ENCODE data around the gene KCTD11.

Gene KCTD11

GRCh38 chr17:7369825-7370224 is 17.9 kb downstream of the KCTD11 start:
- no peak for DNase-seq (ENCODE audit: low spot score)
- in situ Hi-C loops (cut with MboI; ENCODE audit: low pct_unique_long_range_greater_than_20kb, low sequenced_read_pairs, unreplicated experiment), result loop anchor here (25.0 kb wide), 1 partner anchor 192 kb away; the partner anchor contains the start of genes SENP3 and TNFSF13
- TF ChIP-seq, protein P1, sequence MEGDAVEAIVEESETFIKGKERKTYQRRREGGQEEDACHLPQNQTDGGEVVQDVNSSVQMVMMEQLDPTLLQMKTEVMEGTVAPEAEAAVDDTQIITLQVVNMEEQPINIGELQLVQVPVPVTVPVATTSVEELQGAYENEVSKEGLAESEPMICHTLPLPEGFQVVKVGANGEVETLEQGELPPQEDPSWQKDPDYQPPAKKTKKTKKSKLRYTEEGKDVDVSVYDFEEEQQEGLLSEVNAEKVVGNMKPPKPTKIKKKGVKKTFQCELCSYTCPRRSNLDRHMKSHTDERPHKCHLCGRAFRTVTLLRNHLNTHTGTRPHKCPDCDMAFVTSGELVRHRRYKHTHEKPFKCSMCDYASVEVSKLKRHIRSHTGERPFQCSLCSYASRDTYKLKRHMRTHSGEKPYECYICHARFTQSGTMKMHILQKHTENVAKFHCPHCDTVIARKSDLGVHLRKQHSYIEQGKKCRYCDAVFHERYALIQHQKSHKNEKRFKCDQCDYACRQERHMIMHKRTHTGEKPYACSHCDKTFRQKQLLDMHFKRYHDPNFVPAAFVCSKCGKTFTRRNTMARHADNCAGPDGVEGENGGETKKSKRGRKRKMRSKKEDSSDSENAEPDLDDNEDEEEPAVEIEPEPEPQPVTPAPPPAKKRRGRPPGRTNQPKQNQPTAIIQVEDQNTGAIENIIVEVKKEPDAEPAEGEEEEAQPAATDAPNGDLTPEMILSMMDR (IDR thresholded peaks at IDR 0.05; ENCODE audit: extremely low read depth, insufficient read depth, missing control alignments), result no peak

- in situ Hi-C loops (cut with MboI; ENCODE audit: low pct_unique_long_range_greater_than_20kb, low sequenced_read_pairs, unreplicated experiment), result loop anchor here (25.0 kb wide), 1 partner anchor 191 kb away; the partner anchor contains the start of genes SENP3 and TNFSF13
- TF ChIP-seq, protein P1 (IDR thresholded peaks at IDR 0.05; ENCODE audit: extremely low read depth, insufficient read depth, missing control alignments), result no peak
- no peak for DNase-seq (ENCODE audit: low spot score)
Measured at GRCh38 chr17:7370853-7371252, 18.9 kb downstream of the KCTD11 start.

DNA sequence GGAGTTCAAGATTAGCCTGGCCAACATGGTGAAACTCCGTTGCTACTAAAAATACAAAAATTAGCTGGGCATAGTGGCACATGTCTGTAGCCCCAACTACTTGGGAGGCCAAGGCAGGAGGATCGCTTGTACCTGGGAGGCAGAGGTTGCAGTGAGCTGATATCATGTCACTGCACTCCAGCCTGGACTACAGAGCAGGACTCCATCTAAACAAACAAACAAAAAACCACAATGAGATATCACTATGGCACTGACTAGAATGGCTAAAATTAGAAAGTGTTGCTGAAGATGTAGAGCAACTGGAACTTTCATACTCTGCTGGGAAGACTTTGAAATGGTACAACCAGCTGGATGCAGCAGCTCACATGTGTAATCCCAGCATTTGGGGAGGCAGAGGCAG is 22.4 kb downstream of the KCTD11 start:
- in situ Hi-C loops (cut with MboI; ENCODE audit: low pct_unique_long_range_greater_than_20kb, low sequenced_read_pairs, unreplicated experiment), result loop anchor here (25.0 kb wide), 1 partner anchor 188 kb away; the partner anchor contains the start of genes SENP3 and TNFSF13
- TF ChIP-seq, protein P1 (IDR thresholded peaks at IDR 0.05; ENCODE audit: extremely low read depth, insufficient read depth, missing control alignments), result no peak
- no peak for DNase-seq (ENCODE audit: low spot score)

- in situ Hi-C loops (cut with MboI; ENCODE audit: low pct_unique_long_range_greater_than_20kb, low sequenced_read_pairs, unreplicated experiment), result no loop called here
- DNase-seq (ENCODE audit: low spot score), result no peak
- TF ChIP-seq, protein P1 (IDR thresholded peaks at IDR 0.05; ENCODE audit: extremely low read depth, insufficient read depth, missing control alignments), result no peak
Measured at GRCh38 chr17:7379134-7379533, 27.2 kb downstream of the KCTD11 start.

GRCh38 chr17:7380321-7380720 is 28.4 kb downstream of the KCTD11 start:
- TF ChIP-seq, protein P1 (IDR thresholded peaks at IDR 0.05; ENCODE audit: extremely low read depth, insufficient read depth, missing control alignments), result no peak
- DNase-seq (ENCODE audit: low spot score), result no peak
- in situ Hi-C loops (cut with MboI; ENCODE audit: low pct_unique_long_range_greater_than_20kb, low sequenced_read_pairs, unreplicated experiment), result no loop called here

DNA sequence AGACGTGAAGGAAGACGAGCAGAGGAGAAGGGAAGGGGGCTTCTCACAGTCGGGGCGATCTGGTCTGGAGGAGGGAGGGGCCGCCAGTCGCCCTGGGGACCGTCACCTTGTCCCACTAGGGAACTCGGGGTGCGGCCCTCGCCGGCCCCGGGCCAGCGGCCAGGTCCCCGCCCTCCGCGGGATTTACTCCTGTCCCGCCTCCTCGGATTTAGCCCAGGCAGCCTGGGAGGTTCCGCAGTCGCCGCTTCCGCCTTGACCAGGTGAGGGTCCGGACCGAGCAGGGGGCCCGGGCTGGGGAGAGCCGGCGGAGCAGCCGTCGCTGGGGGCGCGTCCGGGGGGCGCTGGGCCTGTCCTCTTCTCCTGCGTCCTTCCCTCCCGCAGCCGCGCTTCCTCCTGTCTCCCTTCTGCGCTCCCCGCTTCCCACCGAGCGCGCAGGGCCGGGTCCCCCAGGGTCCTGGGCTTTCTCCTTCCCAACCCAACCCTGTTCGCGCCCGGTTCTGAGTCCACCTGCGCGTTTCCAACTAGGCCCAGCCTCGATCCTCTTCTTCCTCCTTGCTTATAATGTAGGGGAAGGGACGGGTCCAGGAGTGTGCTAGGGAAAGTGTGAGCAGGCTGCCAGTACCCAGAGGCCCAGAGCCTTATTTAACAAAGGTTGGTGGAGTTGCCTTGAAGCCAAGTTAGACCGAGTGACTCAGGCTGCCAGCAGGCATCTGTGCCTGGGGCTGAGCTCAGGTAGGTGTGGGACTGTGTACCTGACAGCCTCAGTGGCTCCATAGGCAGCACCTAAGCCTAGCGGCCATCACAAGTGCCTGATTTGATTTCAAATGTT is 29.1 kb downstream of the KCTD11 start, which contains the start of gene TNK1:
TSS of gene TNK1 (plus strand) at position 235 of the 829 bp plus-strand sequence. CDS start 1,838 bp downstream, outside the sequence.
- in situ Hi-C loops (cut with MboI; ENCODE audit: low pct_unique_long_range_greater_than_20kb, low sequenced_read_pairs, unreplicated experiment), result no loop called here
- TF ChIP-seq, protein P1 (IDR thresholded peaks at IDR 0.05; ENCODE audit: extremely low read depth, insufficient read depth, missing control alignments), result no peak
- no peak for DNase-seq (ENCODE audit: low spot score)

Measured in GM13977 (cell line).